Ecto neural progenitor cell (in vitro differentiated cells): ENCODE data around the gene B4GALT3.
A peak's percentile ranks its signal among the peaks of the same experiment; 100 is the strongest.

Source experiments
- DNase-seq: peaks from one replicate; pipeline ENCODE4 v3.0.0-alpha.2; 2018; ENCODE audit warnings: low spot score

Gene B4GALT3

DNA sequence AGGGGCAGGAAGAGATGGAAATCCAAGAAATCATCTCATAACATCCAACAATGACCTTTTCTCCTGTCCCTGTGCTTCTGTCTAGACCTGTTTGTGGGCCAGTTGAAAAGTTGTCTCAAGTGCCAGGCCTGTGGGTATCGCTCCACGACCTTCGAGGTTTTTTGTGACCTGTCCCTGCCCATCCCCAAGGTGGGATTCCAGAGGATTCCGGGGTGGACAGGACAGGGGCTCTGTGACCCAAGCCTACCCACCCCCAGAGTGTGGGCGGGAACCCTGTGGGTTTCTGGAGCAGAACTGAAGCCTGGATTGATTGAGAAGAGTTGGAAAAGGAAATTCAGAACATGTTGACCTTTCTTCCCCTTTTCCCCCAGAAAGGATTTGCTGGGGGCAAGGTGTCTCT lies 13.5 kb downstream of the B4GALT3 start:
- DNase-seq = no peak

DNA sequence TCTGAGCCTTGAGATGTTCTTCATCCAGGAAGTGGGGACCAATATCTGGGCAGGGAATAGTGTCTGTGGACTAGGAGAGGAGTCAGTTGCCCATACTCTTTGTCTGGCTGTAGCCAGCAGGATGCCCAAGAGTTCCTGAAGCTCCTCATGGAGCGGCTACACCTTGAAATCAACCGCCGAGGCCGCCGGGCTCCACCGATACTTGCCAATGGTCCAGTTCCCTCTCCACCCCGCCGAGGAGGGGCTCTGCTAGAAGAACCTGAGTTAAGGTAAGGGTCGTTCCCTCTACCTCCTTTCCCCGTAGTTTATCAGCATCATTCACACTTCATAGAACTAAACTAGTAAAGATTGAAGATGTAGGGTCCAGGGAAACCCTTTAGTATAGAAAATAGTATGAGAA lies 14.5 kb downstream of the B4GALT3 start:
- no peak for DNase-seq

DNA sequence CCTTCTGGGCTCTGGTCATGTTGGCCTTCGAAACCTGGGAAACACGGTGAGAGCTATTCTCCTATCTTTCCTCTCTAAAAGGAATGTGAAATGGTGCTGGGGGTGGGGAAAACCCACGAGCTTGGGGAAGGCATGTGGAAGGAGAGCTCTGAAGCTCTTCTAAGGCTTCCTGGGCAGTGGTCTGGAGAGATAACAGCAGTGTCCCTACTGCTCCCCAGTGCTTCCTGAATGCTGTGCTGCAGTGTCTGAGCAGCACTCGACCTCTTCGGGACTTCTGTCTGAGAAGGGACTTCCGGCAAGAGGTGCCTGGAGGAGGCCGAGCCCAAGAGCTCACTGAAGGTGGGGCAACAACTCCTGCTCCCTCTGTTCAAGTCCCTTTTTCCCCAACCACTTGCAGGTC lies 15.3 kb downstream of the B4GALT3 start:
- DNase-seq = no peak

DNA sequence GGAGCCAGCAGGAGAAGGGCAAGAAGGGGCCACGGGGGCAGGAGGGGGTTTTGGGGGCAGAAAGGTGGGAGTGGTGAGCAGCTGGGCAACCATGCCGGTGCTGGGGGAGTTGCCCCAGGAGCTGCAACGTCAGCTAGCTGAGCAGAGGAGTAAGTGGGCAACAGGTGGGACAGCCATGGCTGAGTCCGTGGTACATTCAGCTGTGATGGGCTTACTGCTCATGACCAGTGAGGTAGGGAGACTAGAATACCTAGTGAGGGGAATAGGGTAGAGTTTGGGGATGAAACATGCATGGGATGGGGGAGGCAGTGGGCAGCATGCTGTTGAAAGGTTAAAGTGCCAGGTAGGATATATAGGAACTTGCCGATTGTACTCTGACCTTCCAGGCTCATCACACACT lies 15.7 kb downstream of the B4GALT3 start:
- no peak for DNase-seq

DNA sequence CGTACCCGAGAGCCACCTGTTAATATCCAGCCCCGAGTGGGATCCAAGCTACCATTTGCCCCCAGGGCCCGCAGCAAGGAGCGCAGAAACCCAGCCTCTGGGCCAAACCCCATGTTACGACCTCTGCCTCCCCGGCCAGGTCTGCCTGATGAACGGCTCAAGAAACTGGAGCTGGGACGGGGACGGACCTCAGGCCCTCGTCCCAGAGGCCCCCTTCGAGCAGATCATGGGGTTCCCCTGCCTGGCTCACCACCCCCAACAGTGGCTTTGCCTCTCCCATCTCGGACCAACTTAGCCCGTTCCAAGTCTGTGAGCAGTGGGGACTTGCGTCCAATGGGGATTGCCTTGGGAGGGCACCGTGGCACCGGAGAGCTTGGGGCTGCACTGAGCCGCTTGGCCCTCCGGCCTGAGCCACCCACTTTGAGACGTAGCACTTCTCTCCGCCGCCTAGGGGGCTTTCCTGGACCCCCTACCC lies 16.6 kb downstream of the B4GALT3 start:
- DNase-seq = no peak

DNA sequence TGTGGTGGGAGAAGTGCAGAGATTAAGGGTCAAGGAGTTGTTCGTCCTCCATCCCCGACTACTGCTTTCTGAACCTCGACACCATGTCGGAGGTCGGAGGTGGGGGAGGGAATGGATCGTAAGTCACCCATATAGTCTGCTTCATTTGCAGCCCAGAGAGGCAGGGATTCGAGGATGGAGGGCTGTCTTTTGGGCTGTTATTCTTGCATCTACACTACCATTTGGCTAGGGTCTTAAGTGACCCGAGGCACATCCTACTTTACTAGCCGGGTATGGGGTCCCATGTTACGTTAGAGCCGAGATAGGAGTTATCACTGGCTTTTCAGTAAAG lies 17.4 kb downstream of the B4GALT3 start:
- no peak for DNase-seq

DNA sequence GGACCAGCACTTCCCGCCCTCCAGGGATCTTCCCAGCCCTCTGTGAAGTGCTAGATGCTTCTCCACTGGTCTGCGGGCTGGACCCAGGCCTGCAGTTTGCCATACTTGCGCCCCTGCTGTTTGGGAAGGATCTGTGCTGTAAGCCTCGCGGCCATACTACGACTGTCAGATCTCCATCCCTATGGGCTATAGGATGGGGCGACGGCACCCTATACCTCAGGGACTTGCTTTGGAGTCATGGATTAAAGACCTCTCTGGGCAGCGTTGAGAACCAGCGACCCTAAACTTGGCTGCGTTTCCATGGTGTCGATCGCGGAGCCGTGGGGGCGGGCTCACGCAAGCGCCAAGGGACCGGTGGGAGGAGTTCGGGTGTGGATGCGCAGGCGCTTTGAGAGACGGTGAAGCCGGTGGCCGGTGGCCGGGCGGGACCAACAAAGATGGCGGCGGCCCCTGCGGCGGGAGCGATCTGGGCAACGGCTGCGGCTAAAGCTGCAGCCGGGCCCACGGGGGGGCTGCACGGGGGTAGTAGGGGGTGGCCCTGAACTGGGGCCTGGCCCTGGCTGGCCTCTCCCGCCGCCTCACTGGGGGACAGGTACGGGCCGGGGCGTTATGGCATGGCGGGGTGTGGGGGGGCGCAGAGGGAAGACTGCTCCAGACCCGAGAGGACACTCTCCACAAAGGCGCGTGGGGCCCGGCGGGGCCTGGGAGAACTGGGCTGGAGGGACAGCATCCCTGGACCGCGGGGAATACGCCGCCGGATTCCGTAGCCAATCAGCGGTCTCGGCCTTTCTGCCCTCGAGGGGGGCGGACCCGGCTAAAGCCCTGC lies 18.0 kb downstream of the B4GALT3 start, which contains the start of gene USP21:
Gene USP21, plus strand, starts transcription at position 414 of the 826 bp plus-strand sequence. CDS start 1,141 bp downstream, outside the sequence.
- DNase-seq = peak; percentile 97

DNA sequence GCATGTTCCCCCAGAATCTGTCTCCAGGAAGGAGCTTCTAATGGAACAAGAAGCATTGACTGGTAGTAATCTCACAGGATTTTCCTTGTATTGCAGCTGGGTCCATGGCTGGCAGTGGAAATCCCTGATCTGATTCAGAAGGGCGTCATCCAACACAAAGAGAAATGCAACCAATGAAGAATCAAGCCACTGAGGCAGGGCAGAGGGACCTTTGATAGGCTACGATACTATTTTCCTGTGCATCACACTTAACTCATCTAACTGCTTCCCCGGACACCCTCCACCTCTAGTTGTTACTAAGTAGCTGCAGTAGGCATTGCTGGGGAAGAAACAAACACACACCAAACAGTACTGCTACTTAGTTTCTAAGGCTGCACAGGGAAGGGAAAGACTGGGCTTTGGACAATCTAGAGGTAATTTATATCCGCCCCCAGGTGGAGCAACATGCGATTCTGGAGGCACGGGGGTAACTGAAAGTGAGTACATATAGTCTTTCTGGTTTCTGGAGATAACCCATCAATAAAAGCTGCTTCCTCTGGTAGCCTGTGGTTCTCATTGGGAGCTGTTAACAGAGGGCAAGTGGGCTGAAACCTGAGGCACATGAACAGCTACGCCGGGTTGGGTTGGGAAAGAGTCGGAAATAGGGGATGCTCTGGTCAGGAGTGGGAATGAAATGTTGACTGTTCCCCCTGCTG lies 18.8 kb downstream of the B4GALT3 start:
- DNase-seq = no peak

DNA sequence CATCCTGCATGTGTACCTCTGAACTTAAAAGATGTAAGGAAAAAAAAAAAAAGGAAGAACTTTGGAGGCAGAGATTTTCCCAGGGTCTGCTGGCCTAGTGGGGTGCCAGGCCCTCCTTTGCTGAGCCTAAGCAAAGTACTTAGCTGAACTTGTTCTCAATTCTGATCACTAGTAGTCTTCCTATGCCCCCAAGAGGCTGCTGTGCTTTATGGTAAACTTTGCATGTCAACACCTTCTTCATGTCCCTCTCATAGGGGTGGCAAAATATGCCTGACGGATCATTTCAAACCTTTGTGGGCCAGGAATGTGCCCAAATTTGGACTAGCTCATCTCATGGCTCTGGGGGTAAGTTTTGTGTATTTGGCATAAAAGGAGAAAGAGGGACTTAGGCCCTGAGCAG lies 19.4 kb downstream of the B4GALT3 start:
- no peak for DNase-seq

DNA sequence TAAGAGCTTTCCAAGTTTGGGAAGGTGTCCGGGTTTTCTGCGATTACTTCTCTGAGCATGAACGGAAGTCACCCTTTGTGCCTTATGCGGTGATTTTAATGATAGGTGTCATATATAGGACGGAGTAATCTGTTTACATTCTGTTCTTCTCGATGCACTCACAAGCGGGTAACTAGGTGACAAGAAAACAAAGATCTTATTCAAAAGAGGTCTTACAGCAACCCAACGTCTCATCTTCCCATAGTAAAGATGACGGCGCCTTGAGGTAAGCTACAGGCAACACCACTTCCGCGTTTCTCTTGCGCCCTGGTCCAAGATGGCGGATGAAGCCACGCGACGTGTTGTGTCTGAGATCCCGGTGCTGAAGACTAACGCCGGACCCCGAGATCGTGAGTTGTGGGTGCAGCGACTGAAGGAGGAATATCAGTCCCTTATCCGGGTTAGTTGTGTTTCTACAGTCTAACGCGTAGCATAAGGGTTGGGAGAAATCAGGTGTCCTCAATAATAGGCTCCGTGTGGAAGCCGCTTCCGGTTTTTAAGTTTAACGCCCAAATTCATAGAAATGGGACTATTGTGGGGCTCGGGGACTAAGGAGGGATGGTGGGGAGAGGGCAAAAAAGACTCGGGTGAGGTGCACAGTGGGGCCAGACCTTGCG lies 23.5 kb downstream of the B4GALT3 start, which contains the start of gene UFC1:
Gene UFC1, plus strand, starts transcription at position 297 of the 656 bp plus-strand sequence. Its CDS starts 20 bp downstream, at position 317.
- DNase-seq = peak; percentile 79

DNA sequence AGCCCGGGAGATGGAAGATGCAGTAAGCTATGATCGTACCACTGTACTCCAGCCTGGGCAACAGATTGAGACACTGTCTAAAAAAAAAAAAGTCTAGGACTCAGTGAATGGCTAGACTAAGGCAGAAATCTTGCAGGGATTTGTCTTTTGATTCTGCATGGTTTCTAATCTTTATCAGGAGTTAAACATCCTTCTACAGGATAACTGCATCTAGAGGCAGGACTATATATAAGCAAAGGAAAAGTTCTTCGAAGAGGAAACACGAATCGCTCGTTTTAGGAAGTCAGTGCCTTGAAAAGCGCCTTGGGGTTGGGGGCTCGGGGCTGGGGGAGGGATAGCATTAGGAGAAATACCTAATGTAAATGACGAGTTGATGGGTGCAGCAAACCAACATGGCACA lies 24.1 kb downstream of the B4GALT3 start:
- no peak for DNase-seq

DNA sequence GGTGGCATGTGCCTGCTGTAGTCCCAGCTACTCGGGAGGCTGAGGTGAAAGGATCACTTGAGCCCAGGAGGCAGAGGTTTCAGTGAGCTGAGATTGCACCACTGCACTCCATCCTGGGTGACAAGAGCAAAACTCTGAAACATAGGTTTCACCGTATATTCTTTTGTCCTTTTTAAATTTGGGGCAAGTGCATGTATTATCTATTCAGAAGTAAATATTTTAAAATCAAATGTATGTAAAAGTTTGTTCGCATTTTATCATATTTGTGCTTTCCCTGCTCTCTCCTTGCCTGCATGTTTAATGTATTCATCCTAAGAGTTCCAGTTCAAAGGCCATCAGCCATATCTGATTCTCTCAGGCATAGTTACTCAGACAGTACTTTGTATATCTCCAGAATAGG lies 31.5 kb downstream of the B4GALT3 start:
- DNase-seq = no peak

DNA sequence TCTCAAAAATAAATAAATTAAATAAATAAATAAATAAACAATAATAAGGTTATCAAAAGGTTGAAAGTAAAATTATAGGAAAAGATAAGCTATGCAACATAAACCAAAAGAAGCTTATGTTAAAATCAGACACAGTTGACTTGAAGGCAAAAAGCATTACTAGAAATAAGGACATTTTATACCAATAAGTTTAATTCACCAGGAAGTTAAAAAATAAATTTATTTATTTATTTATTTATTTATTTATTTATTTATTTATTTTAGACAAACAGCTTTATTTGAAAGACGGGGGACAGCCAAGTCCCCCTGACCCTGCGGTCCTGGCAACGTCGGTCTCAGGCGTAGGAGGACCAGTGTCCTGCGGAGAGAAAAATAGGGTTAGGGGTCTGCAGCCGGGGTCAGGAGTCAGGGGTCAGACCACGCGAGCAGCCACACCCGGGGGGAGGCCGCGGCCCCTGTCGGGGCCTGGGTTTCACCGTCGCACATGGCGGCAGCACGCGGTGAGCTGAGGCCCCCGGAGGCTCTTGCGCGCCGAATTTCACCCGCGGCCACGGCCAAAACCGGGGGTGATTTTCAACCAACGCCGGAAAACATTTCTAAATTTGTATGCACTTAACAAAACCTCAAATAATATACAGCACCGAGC lies 36.4 kb downstream of the B4GALT3 start:
- DNase-seq = no peak

DNA sequence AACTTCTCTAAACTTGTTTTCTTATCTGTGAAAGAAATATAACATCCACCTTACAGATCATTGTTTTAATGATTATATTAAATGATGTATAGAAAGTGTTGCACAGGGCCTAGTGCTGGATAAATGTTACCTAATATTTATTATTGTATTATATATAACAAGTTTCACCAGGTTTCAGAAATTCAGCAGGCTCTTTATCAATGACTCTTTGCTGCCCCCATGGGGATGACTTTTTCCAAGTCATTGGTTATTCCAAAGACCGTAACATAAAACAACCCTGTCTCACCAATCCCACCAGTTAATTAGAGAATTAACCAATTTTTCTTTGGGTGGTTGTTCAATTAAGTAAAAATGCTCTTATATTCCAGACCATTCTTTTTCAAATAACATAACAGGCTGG lies 37.5 kb downstream of the B4GALT3 start:
- no peak for DNase-seq

DNA sequence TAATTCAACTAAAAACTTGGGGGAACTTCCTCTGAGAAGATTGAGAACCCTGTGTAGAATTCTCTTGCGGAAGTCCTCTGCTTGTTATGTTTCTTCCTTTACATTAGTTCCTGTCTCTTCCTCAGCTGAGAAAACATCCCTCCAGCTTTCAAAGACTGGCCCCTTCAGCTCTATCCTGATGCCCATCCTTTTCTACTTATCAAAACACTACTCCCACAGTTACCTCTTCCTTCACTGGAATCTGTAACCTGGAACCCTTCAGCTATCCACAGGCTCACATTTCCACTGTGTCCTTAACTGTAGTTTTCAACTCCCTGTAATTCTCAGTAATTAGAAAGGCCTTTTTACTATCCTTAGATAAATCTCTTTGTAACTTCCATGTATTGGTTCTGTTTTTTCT lies 38.9 kb downstream of the B4GALT3 start:
- no peak for DNase-seq

DNA sequence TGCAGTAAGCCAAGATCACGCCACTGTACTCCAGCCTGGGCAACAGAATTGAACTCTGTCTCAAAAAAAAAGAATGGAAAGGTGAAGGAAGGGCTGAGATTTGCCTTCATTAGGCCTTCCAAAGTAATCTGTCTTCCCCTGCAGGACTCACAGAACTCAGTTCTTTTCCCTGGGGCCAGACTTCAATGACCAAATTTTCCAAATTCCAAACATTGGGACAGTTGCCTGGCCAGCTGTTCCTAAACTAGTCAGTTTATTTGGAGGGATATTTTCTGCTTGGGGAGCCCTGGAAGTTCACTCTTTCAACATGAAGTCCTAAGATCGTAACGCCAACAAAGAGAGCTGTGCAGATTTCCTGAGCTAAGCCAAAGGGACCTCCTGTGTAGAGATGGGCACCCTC lies 39.4 kb downstream of the B4GALT3 start:
- DNase-seq = no peak

DNA sequence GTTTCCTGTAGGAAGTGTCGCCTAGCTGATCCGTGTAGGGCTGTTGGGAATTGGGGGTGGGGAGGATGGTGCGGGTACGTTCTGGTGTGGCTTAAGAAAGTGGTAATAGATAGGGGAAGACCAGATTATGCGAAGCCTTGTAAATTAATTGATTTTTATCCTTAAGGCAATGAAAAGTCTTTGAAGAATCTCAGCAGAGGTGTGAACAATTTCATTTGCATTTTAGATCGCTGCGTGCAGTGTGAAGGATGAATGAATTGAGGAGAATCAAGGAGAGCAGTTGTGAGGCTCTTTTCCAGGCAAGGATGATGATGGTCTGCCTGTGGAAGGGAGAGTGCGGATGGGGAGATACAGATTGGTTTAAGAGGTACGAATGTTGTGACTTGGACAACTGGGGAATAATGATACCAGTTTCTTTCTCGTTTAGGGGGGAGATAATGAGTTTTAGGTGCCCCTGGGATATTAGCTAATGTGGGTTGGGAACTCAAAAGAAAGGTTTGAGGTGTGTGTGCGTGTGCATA lies 44.0 kb downstream of the B4GALT3 start:
- no peak for DNase-seq

DNA sequence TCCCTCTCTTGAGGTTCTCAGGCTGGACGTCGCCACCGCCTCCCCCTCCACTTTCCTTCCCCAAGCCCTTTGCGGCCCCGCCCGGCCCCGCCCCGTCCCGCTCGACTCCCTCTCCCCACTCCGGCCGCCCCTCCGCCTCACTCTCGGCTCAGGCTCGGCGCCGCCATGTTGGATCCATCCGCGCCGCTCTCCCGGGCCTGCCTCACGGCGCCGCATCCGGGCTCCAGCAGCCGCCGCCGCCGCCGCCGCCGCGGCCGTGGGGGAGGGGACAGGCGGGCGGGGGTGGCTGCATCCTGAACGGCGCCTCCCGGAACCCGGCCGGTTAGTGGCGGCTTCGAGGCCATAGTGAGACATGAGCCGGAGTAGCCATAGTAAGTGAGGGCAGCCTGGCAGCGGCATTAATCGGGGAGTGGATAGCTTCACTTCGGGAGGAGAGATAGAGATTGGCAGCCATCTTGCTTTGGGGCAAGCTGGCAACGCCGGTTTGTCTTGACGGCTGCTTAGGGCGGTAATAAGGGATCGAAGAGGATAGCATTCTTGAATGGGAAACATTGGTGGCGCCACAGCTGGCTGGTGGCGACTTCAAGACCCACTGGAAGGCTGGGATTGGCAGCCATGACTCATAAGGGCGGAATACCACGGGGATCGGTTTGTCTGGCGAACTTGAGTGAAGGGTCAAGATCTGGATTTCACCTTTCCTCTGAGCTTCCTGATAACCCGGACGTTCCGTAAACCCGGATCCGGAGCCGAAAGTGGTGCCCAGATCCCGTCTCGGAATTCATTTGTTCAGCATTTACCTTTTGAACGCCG lies 44.7 kb downstream of the B4GALT3 start, which contains the start of gene DEDD:
Gene DEDD, minus strand, starts transcription at position 258 of the 810 bp plus-strand sequence. CDS start 8,205 bp downstream, outside the sequence.
- DNase-seq = peak; percentile 95

DNA sequence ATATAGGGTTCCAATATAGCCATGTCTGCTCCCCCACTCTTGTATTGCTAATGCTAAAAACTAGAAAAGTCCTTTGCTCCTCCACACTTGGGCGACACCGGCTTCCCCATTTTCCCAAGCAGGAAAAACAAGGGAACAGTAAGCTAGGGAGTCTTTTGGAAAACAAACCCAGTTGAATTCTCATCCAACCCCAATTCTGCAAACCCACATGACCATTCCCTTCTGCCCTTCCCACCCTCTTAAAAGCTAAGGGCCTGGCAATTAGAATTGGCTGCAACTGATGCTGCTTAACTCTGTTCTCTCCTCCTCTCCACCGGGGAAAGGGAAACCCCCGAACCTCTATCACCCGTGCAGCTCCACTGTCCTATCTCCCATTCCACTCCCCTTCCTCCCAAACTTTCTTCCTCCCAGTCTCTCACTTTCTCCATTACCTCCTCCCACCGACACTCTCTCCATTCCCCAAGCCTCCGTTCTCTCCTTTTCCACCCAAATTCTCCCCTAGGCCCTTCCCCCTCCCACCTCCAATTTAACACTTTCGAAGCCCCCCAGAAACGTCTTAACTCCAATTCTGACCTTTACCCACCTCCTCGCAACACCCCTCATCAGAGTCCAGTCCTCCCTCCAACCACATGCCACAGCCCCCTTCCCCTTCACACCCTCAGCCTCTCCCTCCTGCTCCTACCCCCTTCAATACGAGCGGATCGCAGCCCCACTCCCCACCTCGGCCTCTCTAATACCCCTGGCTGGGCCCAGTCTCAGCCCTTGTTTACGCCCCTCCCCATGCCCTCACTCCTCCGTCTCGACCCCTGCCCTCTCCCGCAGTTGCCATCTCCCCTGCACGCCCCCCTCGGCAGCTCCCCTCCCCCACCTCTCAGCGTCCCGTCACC lies 45.5 kb downstream of the B4GALT3 start:
- peak; percentile 50 for DNase-seq

DNA sequence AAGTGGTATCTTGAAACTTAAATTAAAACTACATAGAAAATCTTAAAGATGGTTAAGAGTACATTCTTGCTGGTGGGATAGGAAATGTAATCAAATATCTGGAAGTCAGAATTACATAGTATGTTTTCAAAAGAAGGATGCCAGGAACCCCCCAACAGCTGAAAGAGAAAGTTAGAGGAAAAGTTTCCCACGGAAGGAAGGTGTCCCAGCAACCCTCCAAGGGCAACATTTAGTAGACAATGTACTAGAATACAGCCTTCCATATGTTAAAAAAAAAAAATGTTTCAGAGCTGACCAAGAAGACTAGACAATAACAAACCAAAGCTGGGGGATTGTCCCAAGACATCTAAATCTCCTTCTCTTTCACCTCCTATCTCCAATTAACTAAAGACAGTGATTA lies 47.0 kb downstream of the B4GALT3 start:
- no peak for DNase-seq
